ENCODE results near the gene ZNF784.

GRCh38 chr19:55576746-55577145, 47.6 kb downstream of the ZNF784 start:
- TF ChIP-seq EZH2phosphoT487 (IDR thresholded peaks at IDR 0.05; ENCODE audit: insufficient read depth, low read depth) (no peak), EZH2 (IDR thresholded peaks at IDR 0.05; ENCODE audit: insufficient read depth, poor library complexity, severe bottlenecking) (no peak)
